ENCODE results near the gene PRSS56. TPM values are rescaled to one million over a fixed set of nuclear protein-coding genes. Genes with fewer than 3 reads are reported as not detected.
A peak's percentile ranks its signal among the peaks of the same experiment; 100 is the strongest.

Gene PRSS56
- total RNA-seq, 1 donor from 2014 or later, result not detected

GRCh38 chr2:232502511-232502910 is 17.7 kb upstream of the PRSS56 start:
- no peak for DNase-seq (ENCODE audit: low read depth)

GRCh38 chr2:232502911-232503808 is 17.0 kb upstream of the PRSS56 start:
- no peak for DNase-seq (ENCODE audit: low read depth)

- DNase-seq (ENCODE audit: low read depth), result no peak
Observed at GRCh38 chr2:232503809-232504323, 16.3 kb upstream of the PRSS56 start.

GRCh38 chr2:232504438-232504837 is 15.8 kb upstream of the PRSS56 start:
- DNase-seq (ENCODE audit: low read depth), result peak; percentile 6

- no peak for DNase-seq (ENCODE audit: low read depth)
Observed at GRCh38 chr2:232505856-232506255, 14.3 kb upstream of the PRSS56 start.

- DNase-seq (ENCODE audit: low read depth), result no peak
Observed at GRCh38 chr2:232506709-232507108, 13.5 kb upstream of the PRSS56 start.

- DNase-seq (ENCODE audit: low read depth), result no peak
Observed at GRCh38 chr2:232508251-232508650, 11.9 kb upstream of the PRSS56 start.

GRCh38 chr2:232511336-232511890 is 8.8 kb upstream of the PRSS56 start:
- DNase-seq (ENCODE audit: low read depth), result no peak

GRCh38 chr2:232512602-232513001 is 7.6 kb upstream of the PRSS56 start:
- DNase-seq (ENCODE audit: low read depth), result no peak

- no peak for DNase-seq (ENCODE audit: low read depth)
Observed at GRCh38 chr2:232513353-232513752, 6.8 kb upstream of the PRSS56 start.

GRCh38 chr2:232515639-232516038 is 4.5 kb upstream of the PRSS56 start:
- DNase-seq (ENCODE audit: low read depth), result no peak

GRCh38 chr2:232516551-232516950 is 3.6 kb upstream of the PRSS56 start:
- DNase-seq (ENCODE audit: low read depth), result no peak

GRCh38 chr2:232518844-232519243 is 1.3 kb upstream of the PRSS56 start:
- no peak for DNase-seq (ENCODE audit: low read depth)

GRCh38 chr2:232520489-232520888 is 301 bp downstream of the PRSS56 start:
- no peak for DNase-seq (ENCODE audit: low read depth)

- no peak for DNase-seq (ENCODE audit: low read depth)
Observed at GRCh38 chr2:232521098-232521497, 910 bp downstream of the PRSS56 start.

- no peak for DNase-seq (ENCODE audit: low read depth)
Observed at GRCh38 chr2:232521959-232522622, 1.9 kb downstream of the PRSS56 start.

GRCh38 chr2:232522623-232523401 is 2.6 kb downstream of the PRSS56 start:
- no peak for DNase-seq (ENCODE audit: low read depth)

GRCh38 chr2:232523402-232523681 is 3.2 kb downstream of the PRSS56 start:
- no peak for DNase-seq (ENCODE audit: low read depth)

GRCh38 chr2:232523682-232524597 is 3.8 kb downstream of the PRSS56 start:
- DNase-seq (ENCODE audit: low read depth), result no peak

- no peak for DNase-seq (ENCODE audit: low read depth)
Observed at GRCh38 chr2:232524771-232525170, 4.6 kb downstream of the PRSS56 start.

GRCh38 chr2:232525199-232525598 is 5.0 kb downstream of the PRSS56 start:
- no peak for DNase-seq (ENCODE audit: low read depth)
